GM18517 (cell line): ENCODE measurements around the gene RNF180.
A peak's percentile ranks its signal among the peaks of the same experiment; 100 is the strongest.
"Not testable (repeated sequence)": the region's sequence is repeated elsewhere in the genome, so short reads cannot be mapped to it uniquely, and the experiment has no call there.

ENCODE experiments used
- ATAC-seq: cut with Tn5 transposase; IDR thresholded peaks from one replicate; pipeline ENCODE4 v1.9.1; 2021; ENCODE audit warnings: mild to moderate bottlenecking, moderate library complexity; ENCODE audit not compliant: unreplicated experiment

Gene RNF180

GRCh38 chr5:64180661-64181343 lies 15.2 kb downstream of the RNF180 start:
- ATAC-seq: no peak

DNA sequence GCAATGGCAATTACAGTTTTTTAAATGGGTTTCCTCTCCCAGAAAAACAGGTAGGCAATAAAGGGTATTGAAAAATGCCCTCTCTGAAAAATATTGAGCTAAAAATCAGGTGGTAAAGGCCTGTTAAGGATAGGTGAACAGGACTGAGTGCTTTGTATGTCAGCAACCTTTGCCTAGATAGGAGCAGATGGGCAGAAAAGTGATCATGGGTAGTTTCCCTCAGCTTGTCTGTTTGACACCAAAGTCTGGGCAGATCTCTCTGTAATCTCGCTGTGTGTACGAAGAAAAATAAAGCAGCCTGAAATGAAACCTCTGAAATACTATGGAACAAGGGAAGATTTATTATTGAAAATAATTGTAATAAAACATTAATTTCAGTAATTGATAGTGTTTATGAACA lies 15.8 kb downstream of the RNF180 start:
- no peak for ATAC-seq

DNA sequence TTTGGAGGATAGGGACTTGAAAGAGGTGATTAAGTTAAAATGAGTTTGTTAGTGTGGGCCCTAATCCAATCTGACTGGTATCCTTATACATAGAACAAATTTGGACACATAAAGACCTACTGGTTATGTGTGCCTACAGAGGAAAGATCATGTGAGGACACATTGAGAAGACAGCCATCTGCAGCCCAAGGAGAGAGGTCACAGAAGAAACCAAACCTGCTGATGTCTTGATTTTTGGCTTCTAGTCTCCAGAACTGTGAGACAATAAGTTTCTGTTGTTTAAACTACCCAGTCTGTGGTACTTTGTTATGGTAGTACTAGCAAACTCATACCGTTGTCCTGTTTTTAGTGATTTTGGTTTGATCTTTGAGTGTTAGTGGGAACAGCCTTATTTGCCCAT lies 18.3 kb downstream of the RNF180 start:
- no peak for ATAC-seq

GRCh38 chr5:64184832-64185231 lies 19.2 kb downstream of the RNF180 start:
- peak; percentile 53 for ATAC-seq

GRCh38 chr5:64188776-64189175 lies 23.1 kb downstream of the RNF180 start:
- ATAC-seq: no peak

DNA sequence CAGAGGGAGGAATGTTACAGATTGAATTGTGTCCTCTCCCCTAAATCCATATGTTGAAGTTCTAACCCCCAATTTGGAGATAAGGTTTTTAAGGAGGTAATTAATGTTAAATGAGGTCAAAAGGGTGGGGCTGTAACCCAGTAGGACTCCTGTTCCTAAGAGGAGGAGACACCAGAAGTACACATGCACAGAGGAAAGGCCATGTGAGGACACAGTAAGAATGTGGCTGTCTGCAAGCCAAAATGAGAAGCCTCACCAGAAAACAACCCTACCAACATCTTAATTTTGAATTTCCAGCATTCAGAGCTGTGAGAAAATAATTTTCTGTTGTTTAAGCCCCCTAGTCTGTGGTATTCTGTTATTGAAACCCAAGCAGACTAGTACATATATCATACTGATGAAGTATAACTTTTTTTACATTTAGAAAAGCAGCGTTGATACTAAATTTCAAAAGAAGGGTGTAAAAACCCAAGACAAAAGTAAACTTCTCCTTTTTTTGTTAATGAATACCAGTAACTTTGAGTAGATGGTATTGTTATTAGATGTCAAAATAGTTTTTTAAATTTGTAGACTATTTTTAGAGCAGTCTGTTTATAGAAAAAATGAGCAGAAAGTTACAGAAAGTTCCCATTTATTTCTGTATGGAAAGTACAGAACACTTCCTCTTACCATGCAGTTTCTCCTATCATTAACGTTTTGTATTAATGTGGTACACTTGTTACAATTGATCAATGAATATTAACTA lies 25.1 kb downstream of the RNF180 start:
- ATAC-seq: peak; percentile 48

GRCh38 chr5:64195981-64196380 lies 30.3 kb downstream of the RNF180 start:
- ATAC-seq: no peak

GRCh38 chr5:64199425-64199824 lies 33.8 kb downstream of the RNF180 start:
- ATAC-seq: no peak

GRCh38 chr5:64201996-64202395 lies 36.4 kb downstream of the RNF180 start:
- no peak for ATAC-seq

DNA sequence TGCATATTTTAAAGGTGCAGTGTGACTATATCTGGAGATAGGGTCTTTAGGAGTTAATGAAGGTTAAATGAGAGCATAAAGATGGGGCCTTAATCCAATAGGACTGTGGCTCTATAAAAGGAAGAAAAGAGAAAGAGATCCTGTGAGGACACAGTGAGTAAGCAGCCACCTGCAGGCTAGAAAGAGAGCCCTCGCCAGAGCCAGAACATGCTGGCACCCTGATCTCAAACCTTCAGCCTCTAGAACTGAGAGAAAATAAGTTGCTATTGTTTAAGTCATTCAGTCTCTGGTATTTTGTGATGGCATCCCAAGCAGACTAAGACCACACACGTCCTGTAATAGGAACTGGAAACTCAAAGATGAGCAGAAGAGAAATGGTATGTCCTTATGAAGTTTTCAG lies 41.0 kb downstream of the RNF180 start:
- ATAC-seq: no peak

DNA sequence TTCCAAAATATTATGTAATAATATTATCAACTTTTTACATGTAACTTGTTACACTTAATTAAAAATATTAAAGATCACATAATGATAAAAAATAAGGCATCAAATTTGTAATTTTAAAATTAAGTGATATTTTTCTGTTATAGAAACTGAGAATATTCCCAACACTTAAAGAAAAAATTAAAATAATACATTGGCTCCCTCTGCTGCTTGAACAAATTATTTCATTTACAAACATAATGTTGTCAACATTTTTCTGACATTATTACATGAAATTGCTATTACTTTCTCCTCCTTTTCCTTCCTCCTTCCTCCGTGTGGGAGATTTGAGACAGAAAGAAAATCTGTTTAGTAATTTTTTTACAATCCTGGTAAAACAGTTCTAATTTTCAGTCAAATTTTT lies 42.3 kb downstream of the RNF180 start:
- ATAC-seq: no peak

GRCh38 chr5:64209353-64209752 lies 43.7 kb downstream of the RNF180 start:
- no peak for ATAC-seq

GRCh38 chr5:64210866-64211265 lies 45.2 kb downstream of the RNF180 start:
- no peak for ATAC-seq

- no peak for ATAC-seq
Measured at GRCh38 chr5:64213011-64213410, 47.4 kb downstream of the RNF180 start.

DNA sequence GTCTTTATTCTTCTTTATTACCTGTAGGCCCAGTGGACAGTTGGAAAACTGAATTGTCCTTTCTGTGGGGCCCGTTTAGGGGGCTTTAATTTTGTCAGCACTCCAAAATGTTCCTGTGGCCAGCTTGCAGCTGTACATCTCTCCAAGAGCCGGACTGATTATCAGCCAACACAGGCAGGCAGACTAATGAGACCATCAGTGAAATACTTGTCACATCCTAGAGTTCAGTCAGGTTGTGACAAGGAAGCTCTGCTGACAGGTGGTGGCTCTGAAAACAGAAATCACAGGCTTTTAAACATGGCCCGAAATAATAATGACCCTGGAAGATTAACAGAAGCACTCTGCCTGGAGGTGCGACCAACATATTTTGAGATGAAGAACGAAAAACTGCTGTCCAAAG lies 47.9 kb downstream of the RNF180 start:
- no peak for ATAC-seq

GRCh38 chr5:64214132-64214531 lies 48.5 kb downstream of the RNF180 start:
- no peak for ATAC-seq

DNA sequence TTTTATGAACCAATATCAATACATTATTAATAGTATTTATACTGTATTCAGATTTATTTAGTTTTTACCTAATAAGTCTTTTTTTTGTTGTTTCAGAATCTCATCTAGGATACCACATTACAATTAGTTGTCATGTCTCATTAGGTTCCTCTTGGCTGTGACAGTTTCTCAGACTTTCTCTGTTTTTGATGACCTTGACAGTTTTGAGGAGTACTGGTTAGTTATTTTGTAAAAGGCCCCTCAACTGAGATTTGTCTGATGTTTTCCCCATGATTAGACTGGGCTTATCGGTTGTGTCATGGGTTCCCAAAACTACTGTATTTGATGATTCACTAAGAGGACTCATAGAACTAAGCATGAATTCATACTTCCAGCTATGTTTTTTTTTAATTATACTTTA lies 56.3 kb downstream of the RNF180 start:
- ATAC-seq: no peak

DNA sequence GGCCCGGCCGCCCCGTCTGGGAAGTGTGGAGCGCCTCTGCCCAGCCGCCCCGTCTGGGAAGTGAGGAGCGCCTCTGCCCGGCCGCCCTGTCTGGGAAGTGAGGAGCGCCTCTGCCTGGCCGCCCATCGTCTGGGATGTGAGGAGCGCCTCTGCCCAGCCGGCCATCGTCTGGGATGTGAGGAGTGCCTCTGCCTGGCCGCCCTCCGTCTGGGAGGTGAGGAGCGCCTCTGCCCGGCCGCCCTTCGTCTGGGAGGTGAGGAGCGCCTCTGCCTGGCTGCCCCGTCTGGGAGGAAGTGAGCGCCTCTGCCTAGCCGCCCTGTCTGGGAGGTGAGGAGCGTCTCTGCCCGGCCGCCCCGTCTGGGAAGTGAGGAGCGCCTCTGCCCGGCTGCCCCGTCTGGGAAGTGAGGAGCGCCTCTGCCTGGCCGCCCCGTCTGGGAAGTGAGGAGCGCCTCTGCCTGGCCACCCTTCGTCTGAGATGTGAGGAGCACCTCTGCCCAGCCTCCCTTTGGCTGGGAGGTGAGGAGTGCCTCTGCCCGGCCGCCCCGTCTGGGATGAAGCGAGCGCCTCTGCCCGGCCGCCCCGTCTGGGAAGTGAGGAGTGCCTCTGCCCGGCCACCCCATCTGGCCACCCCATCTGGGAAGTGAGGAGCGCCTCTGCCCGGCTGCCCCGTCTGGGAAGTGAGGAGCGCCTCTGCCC lies 59.8 kb downstream of the RNF180 start:
- ATAC-seq: not testable (repeated sequence)

DNA sequence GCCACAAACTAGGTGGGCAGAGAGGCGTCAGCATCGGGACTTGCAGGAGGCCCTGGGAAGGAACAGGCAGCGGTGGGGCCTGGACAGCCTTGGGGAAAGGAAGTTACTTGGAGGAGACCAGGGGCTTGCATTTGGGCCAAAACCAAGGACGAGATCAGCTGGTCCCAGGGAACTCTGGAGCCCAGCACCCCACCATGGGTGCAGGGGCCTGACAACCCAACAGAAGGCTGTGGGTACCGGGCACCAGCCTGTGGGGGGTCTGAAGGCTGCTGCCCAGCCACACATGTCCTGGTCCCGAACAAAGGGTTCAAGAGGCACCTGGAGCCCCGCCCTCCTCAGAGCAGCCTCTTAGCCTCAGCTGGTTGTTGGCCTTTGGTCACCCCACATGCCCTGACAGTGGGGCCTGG lies 61.5 kb downstream of the RNF180 start:
- not testable (repeated sequence) for ATAC-seq

GRCh38 chr5:64229163-64229774 lies 63.6 kb downstream of the RNF180 start:
- ATAC-seq: peak; percentile 70

- no peak for ATAC-seq
Measured at GRCh38 chr5:64260756-64261155, 95.1 kb downstream of the RNF180 start.

- no peak for ATAC-seq
Measured at GRCh38 chr5:64269164-64269563, 103.5 kb downstream of the RNF180 start.
